ENCODE data around the gene KCNJ10.

- TF ChIP-seq POLR2A (IDR thresholded peaks at IDR 0.05; ENCODE audit: low read depth, low read length) = no peak
- no peak for TF ChIP-seq POLR2AphosphoS5 (IDR thresholded peaks at IDR 0.05; ENCODE audit: low read depth, low read length)
These were observed 70.8 kb downstream of the KCNJ10 start for GRCh38 chr1:159999204-159999603.
